Measurements from ENCODE around the gene AIF1L. TPM values are rescaled to one million over a fixed set of nuclear protein-coding genes. Genes with fewer than 3 reads are reported as not detected.
"Not testable (repeated sequence)": the region's sequence is repeated elsewhere in the genome, so short reads cannot be mapped to it uniquely, and the experiment has no call there.

Gene AIF1L
- polyA plus RNA-seq, 4 donors: 21.4 to 384 (median 370) TPM

GRCh38 chr9:131097948-131098278 is 1.6 kb downstream of the AIF1L start:
- DNase-seq (ENCODE audit: low read depth in 4 of 4, low spot score in 3 of 4): no peak

- no peak for DNase-seq (ENCODE audit: low read depth in 4 of 4, low spot score in 3 of 4)
Observed at GRCh38 chr9:131098391-131099101, 2.2 kb downstream of the AIF1L start.

GRCh38 chr9:131099102-131099606 is 2.8 kb downstream of the AIF1L start:
- no peak for DNase-seq (ENCODE audit: low read depth in 4 of 4, low spot score in 3 of 4)

GRCh38 chr9:131099845-131100244 is 3.5 kb downstream of the AIF1L start:
- not testable (repeated sequence) for DNase-seq (ENCODE audit: low read depth in 4 of 4, low spot score in 3 of 4)

GRCh38 chr9:131100445-131100844 is 4.1 kb downstream of the AIF1L start:
- DNase-seq (ENCODE audit: low read depth in 4 of 4, low spot score in 3 of 4): peak in 2 of 4 donors; percentile 75 to 79

- no peak for DNase-seq (ENCODE audit: low read depth in 4 of 4, low spot score in 3 of 4)
Observed at GRCh38 chr9:131101207-131101964, 5.1 kb downstream of the AIF1L start.

- DNase-seq (ENCODE audit: low read depth in 4 of 4, low spot score in 3 of 4): no peak
Observed at GRCh38 chr9:131103024-131103423, 6.7 kb downstream of the AIF1L start.

GRCh38 chr9:131103535-131103934 is 7.2 kb downstream of the AIF1L start:
- DNase-seq (ENCODE audit: low read depth in 4 of 4, low spot score in 3 of 4): no peak

- DNase-seq (ENCODE audit: low read depth in 4 of 4, low spot score in 3 of 4): no peak
Observed at GRCh38 chr9:131104016-131104740, 7.8 kb downstream of the AIF1L start.

GRCh38 chr9:131105952-131106351 is 9.6 kb downstream of the AIF1L start:
- no peak for DNase-seq (ENCODE audit: low read depth in 4 of 4, low spot score in 3 of 4)

- DNase-seq (ENCODE audit: low read depth in 4 of 4, low spot score in 3 of 4): no peak
Observed at GRCh38 chr9:131107760-131108159, 11.4 kb downstream of the AIF1L start.

- DNase-seq (ENCODE audit: low read depth in 4 of 4, low spot score in 3 of 4): no peak
Observed at GRCh38 chr9:131111186-131111853, 15.0 kb downstream of the AIF1L start.

GRCh38 chr9:131111854-131112311 is 15.6 kb downstream of the AIF1L start:
- DNase-seq (ENCODE audit: low read depth in 4 of 4, low spot score in 3 of 4): no peak

GRCh38 chr9:131112374-131113154 is 16.2 kb downstream of the AIF1L start:
- no peak for DNase-seq (ENCODE audit: low read depth in 4 of 4, low spot score in 3 of 4)

- DNase-seq (ENCODE audit: low read depth in 4 of 4, low spot score in 3 of 4): no peak
Observed at GRCh38 chr9:131113655-131114054, 17.3 kb downstream of the AIF1L start.

- no peak for DNase-seq (ENCODE audit: low read depth in 4 of 4, low spot score in 3 of 4)
Observed at GRCh38 chr9:131114084-131114535, 17.8 kb downstream of the AIF1L start.

- not testable (repeated sequence) for DNase-seq (ENCODE audit: low read depth in 4 of 4, low spot score in 3 of 4)
Observed at GRCh38 chr9:131115360-131115742, 19.0 kb downstream of the AIF1L start.

GRCh38 chr9:131116281-131117120 is 20.2 kb downstream of the AIF1L start:
- DNase-seq (ENCODE audit: low read depth in 4 of 4, low spot score in 3 of 4): no peak

All from left renal pelvis (tissue), 4 donors.